Prostate gland (tissue), 2 donors: ENCODE data around the gene TBC1D16.

Source experiments
- CTCF ChIP-seq, 4 experiments: fragments of 200-600 bp in 2 of 4; fragments of 450-650 bp in 2 of 4; sonication (generic) in 2 of 4; IDR thresholded peaks; 1 replicate in 3 of 4; 2 replicates in 1 of 4; pipeline ENCODE4 v1.5.1; 2016 to 2019; ENCODE audit warnings: antibody characterized with exemption in 4 of 4, mild to moderate bottlenecking in 2 of 4, moderate library complexity in 2 of 4
- POLR2A ChIP-seq: fragments of 450-650 bp; IDR thresholded peaks from one replicate; pipeline ENCODE4 v1.6.1; 2016; ENCODE audit warnings: antibody characterized with exemption, mild to moderate bottlenecking

- TF ChIP-seq CTCF (IDR thresholded peaks at IDR 0.05) (no peak), POLR2A (no peak)
Observed at GRCh38 chr17:79978548-79978855, 57.2 kb downstream of the TBC1D16 start.
